ENCODE measurements around the gene TBC1D22A. TPM values are rescaled to one million over a fixed set of nuclear protein-coding genes. Genes with fewer than 3 reads are reported as not detected.
A peak's percentile ranks its signal among the peaks of the same experiment; 100 is the strongest.

TBC1D22A gene
- 11.9 TPM for polyA plus RNA-seq (2013, experiment 1 of 2)
- 11.3 TPM for polyA plus RNA-seq (2013, experiment 2 of 2)

- Histone ChIP-seq H2BK5ac (ENCODE audit: low read length) (no peak within 1 kb of the TSS), H3K4me1 (ENCODE audit: control insufficient read depth, low read depth, low read length) (no peaks in the 10 kb centered on the region), H3K27ac (ENCODE audit: low read depth, low read length) (no peak within 1 kb of the TSS), H3K4me2 (ENCODE audit: low read length) (peak within 1 kb of the TSS; percentile 84), H3K18ac (ENCODE audit: low read length) (peak within 1 kb of the TSS; percentile 47), H3K36me3 (ENCODE audit: control insufficient read depth, insufficient read depth, low read length) (no peaks in the 10 kb centered on the region), H3K9ac (ENCODE audit: low read length) (peak within 1 kb of the TSS; percentile 96), H3K4me3 (ENCODE audit: low read length) (peak within 1 kb of the TSS; percentile 97), H4K5ac (ENCODE audit: low read length) (peak within 1 kb of the TSS; percentile 62), H3K79me1 (ENCODE audit: low read length) (peaks cover 23% of the 10 kb centered on the region), H2BK120ac (ENCODE audit: low read depth, low read length) (no peak within 1 kb of the TSS), H3K79me2 (ENCODE audit: control insufficient read depth, insufficient read depth, low read length) (peaks cover 39% of the 10 kb centered on the region), H2BK15ac (replicated peaks; ENCODE audit: low read depth) (no peak within 1 kb of the TSS), H3K56ac (ENCODE audit: low read length) (peak within 1 kb of the TSS; percentile 97), H4K8ac (ENCODE audit: low read depth, low read length) (no peak within 1 kb of the TSS), H3K27me3 (ENCODE audit: insufficient read depth, low read length, poor library complexity) (no peaks in the 10 kb centered on the region), H3K23ac (ENCODE audit: low read length) (no peak within 1 kb of the TSS), H2AK5ac (ENCODE audit: low read length) (peak within 1 kb of the TSS; percentile 78), H3K4ac (ENCODE audit: low read depth, low read length) (no peak within 1 kb of the TSS)
- peak; percentile 97 for DNase-seq
- WGBS (ENCODE audit: extremely low coverage, insufficient coverage, low lambda C conversion rate): no CpG with 5 or more reads among the region's 66 CpGs
Measured at GRCh38 chr22:46762238-46763050, at the start of gene TBC1D22A. TBC1D22A (plus strand) TSS chr22:46762650; CDS start chr22:46762787, 137 bp downstream.

GRCh38 chr22:46714550-46714949 lies 47.9 kb upstream of the TBC1D22A start:
- Histone ChIP-seq H2BK15ac (replicated peaks; ENCODE audit: low read depth) (no peak overlapping the region), H3K9ac (ENCODE audit: low read length) (no peak overlapping the region), H3K79me1 (ENCODE audit: low read length) (no peaks in the 10 kb centered on the region), H3K79me2 (ENCODE audit: control insufficient read depth, insufficient read depth, low read length) (no peaks in the 10 kb centered on the region), H2BK5ac (ENCODE audit: low read length) (no peak overlapping the region), H3K36me3 (ENCODE audit: control insufficient read depth, insufficient read depth, low read length) (peaks cover 3% of the 10 kb centered on the region), H2BK120ac (ENCODE audit: low read depth, low read length) (no peak overlapping the region), H3K4ac (ENCODE audit: low read depth, low read length) (no peak overlapping the region), H3K27ac (ENCODE audit: low read depth, low read length) (no peak overlapping the region), H4K8ac (ENCODE audit: low read depth, low read length) (no peak overlapping the region), H3K18ac (ENCODE audit: low read length) (no peak overlapping the region), H3K56ac (ENCODE audit: low read length) (no peak overlapping the region), H3K27me3 (ENCODE audit: insufficient read depth, low read length, poor library complexity) (no peaks in the 10 kb centered on the region), H3K4me2 (ENCODE audit: low read length) (no peak overlapping the region), H3K23ac (ENCODE audit: low read length) (no peak overlapping the region), H4K5ac (ENCODE audit: low read length) (no peak overlapping the region), H3K4me3 (ENCODE audit: low read length) (no peak overlapping the region), H2AK5ac (ENCODE audit: low read length) (no peak overlapping the region), H3K4me1 (ENCODE audit: control insufficient read depth, low read depth, low read length) (no peaks in the 10 kb centered on the region)
- DNase-seq: no peak
- WGBS (ENCODE audit: extremely low coverage, insufficient coverage, low lambda C conversion rate): no CpG with 5 or more reads among the region's 4 CpGs

GRCh38 chr22:46719921-46720320 lies 42.5 kb upstream of the TBC1D22A start:
- Histone ChIP-seq H4K5ac (ENCODE audit: low read length) (no peak overlapping the region), H3K36me3 (ENCODE audit: control insufficient read depth, insufficient read depth, low read length) (peaks cover 8% of the 10 kb centered on the region), H3K27me3 (ENCODE audit: insufficient read depth, low read length, poor library complexity) (no peaks in the 10 kb centered on the region), H3K4me3 (ENCODE audit: low read length) (no peak overlapping the region), H3K4me2 (ENCODE audit: low read length) (no peak overlapping the region), H3K4ac (ENCODE audit: low read depth, low read length) (no peak overlapping the region), H3K27ac (ENCODE audit: low read depth, low read length) (no peak overlapping the region), H3K56ac (ENCODE audit: low read length) (no peak overlapping the region), H3K9ac (ENCODE audit: low read length) (no peak overlapping the region), H4K8ac (ENCODE audit: low read depth, low read length) (no peak overlapping the region), H2BK120ac (ENCODE audit: low read depth, low read length) (no peak overlapping the region), H3K79me2 (ENCODE audit: control insufficient read depth, insufficient read depth, low read length) (no peaks in the 10 kb centered on the region), H2AK5ac (ENCODE audit: low read length) (no peak overlapping the region), H3K4me1 (ENCODE audit: control insufficient read depth, low read depth, low read length) (no peaks in the 10 kb centered on the region), H3K79me1 (ENCODE audit: low read length) (peaks cover under 1% of the 10 kb centered on the region), H3K18ac (ENCODE audit: low read length) (no peak overlapping the region), H2BK15ac (replicated peaks; ENCODE audit: low read depth) (no peak overlapping the region), H3K23ac (ENCODE audit: low read length) (no peak overlapping the region), H2BK5ac (ENCODE audit: low read length) (no peak overlapping the region)
- DNase-seq: no peak
- WGBS (ENCODE audit: extremely low coverage, insufficient coverage, low lambda C conversion rate): no CpG with 5 or more reads among the region's 11 CpGs

GRCh38 chr22:46721501-46722085 lies 40.9 kb upstream of the TBC1D22A start:
- no peak overlapping the region for H3K27ac ChIP-seq (ENCODE audit: low read depth, low read length)
- no CpG with 5 or more reads among the region's 16 CpGs for WGBS (ENCODE audit: extremely low coverage, insufficient coverage, low lambda C conversion rate)
- no peak for DNase-seq

GRCh38 chr22:46723882-46724281 lies 38.6 kb upstream of the TBC1D22A start:
- no peaks in the 10 kb centered on the region for H3K27me3 ChIP-seq (ENCODE audit: insufficient read depth, low read length, poor library complexity)
- peaks cover 2% of the 10 kb centered on the region for H3K79me2 ChIP-seq (ENCODE audit: control insufficient read depth, insufficient read depth, low read length)
- no peak overlapping the region for H2BK120ac ChIP-seq (ENCODE audit: low read depth, low read length)
- no peak overlapping the region for H3K23ac ChIP-seq (ENCODE audit: low read length)
- no peak overlapping the region for H2BK5ac ChIP-seq (ENCODE audit: low read length)
- no peak overlapping the region for H4K5ac ChIP-seq (ENCODE audit: low read length)
- no peak overlapping the region for H3K9ac ChIP-seq (ENCODE audit: low read length)
- H4K8ac ChIP-seq (ENCODE audit: low read depth, low read length): no peak overlapping the region
- peaks cover 11% of the 10 kb centered on the region for H3K79me1 ChIP-seq (ENCODE audit: low read length)
- no peak overlapping the region for H3K18ac ChIP-seq (ENCODE audit: low read length)
- no peak overlapping the region for H3K4ac ChIP-seq (ENCODE audit: low read depth, low read length)
- H2AK5ac ChIP-seq (ENCODE audit: low read length): no peak overlapping the region
- no peak overlapping the region for H3K4me2 ChIP-seq (ENCODE audit: low read length)
- no peak for DNase-seq
- H3K27ac ChIP-seq (ENCODE audit: low read depth, low read length): no peak overlapping the region
- H3K4me3 ChIP-seq (ENCODE audit: low read length): no peak overlapping the region
- H3K56ac ChIP-seq (ENCODE audit: low read length): no peak overlapping the region
- peaks cover 4% of the 10 kb centered on the region for H3K36me3 ChIP-seq (ENCODE audit: control insufficient read depth, insufficient read depth, low read length)
- no peaks in the 10 kb centered on the region for H3K4me1 ChIP-seq (ENCODE audit: control insufficient read depth, low read depth, low read length)
- no peak overlapping the region for H2BK15ac ChIP-seq (replicated peaks; ENCODE audit: low read depth)
- WGBS (ENCODE audit: extremely low coverage, insufficient coverage, low lambda C conversion rate): no CpG with 5 or more reads among the region's 9 CpGs

More at GRCh38 chr22:46721501-46722085, 40.9 kb upstream of the TBC1D22A start:
- Histone ChIP-seq H3K4me2 (ENCODE audit: low read length) (no peak overlapping the region), H3K18ac (ENCODE audit: low read length) (no peak overlapping the region), H3K79me2 (ENCODE audit: control insufficient read depth, insufficient read depth, low read length) (no peaks in the 10 kb centered on the region), H2AK5ac (ENCODE audit: low read length) (no peak overlapping the region), H3K4me3 (ENCODE audit: low read length) (no peak overlapping the region), H3K23ac (ENCODE audit: low read length) (no peak overlapping the region), H3K4me1 (ENCODE audit: control insufficient read depth, low read depth, low read length) (no peaks in the 10 kb centered on the region), H3K79me1 (ENCODE audit: low read length) (peaks cover 3% of the 10 kb centered on the region), H2BK15ac (replicated peaks; ENCODE audit: low read depth) (no peak overlapping the region), H2BK5ac (ENCODE audit: low read length) (no peak overlapping the region), H3K56ac (ENCODE audit: low read length) (no peak overlapping the region), H3K27me3 (ENCODE audit: insufficient read depth, low read length, poor library complexity) (no peaks in the 10 kb centered on the region), H3K9ac (ENCODE audit: low read length) (no peak overlapping the region), H4K5ac (ENCODE audit: low read length) (no peak overlapping the region), H3K36me3 (ENCODE audit: control insufficient read depth, insufficient read depth, low read length) (peaks cover 8% of the 10 kb centered on the region), H2BK120ac (ENCODE audit: low read depth, low read length) (no peak overlapping the region), H4K8ac (ENCODE audit: low read depth, low read length) (no peak overlapping the region), H3K4ac (ENCODE audit: low read depth, low read length) (no peak overlapping the region)

Data from mesendoderm (in vitro differentiated cells).